ENCODE measurements around the gene UNC13C.
"Not testable (repeated sequence)": the region's sequence is repeated elsewhere in the genome, so short reads cannot be mapped to it uniquely, and the experiment has no call there.

UNC13C gene

GRCh38 chr15:53978253-53978906 lies at the start of gene UNC13C:
UNC13C (plus strand) TSS chr15:53978441; CDS start chr15:54012904, 34,463 bp downstream.
- in situ Hi-C loops (cut with HindIII; ENCODE audit: low sequenced_read_pairs): no loop called here

- in situ Hi-C loops (cut with HindIII; ENCODE audit: low sequenced_read_pairs): no loop called here
Measured at GRCh38 chr15:53936137-53936536, 42.1 kb upstream of the UNC13C start.

GRCh38 chr15:53937632-53938031 lies 40.6 kb upstream of the UNC13C start:
- in situ Hi-C loops (cut with HindIII; ENCODE audit: low sequenced_read_pairs): not testable (repeated sequence)

- in situ Hi-C loops (cut with HindIII; ENCODE audit: low sequenced_read_pairs): no loop called here
Measured at GRCh38 chr15:53950572-53950971, 27.7 kb upstream of the UNC13C start.

GRCh38 chr15:53955396-53955795 lies 22.8 kb upstream of the UNC13C start:
- in situ Hi-C loops (cut with HindIII; ENCODE audit: low sequenced_read_pairs): no loop called here

- in situ Hi-C loops (cut with HindIII; ENCODE audit: low sequenced_read_pairs): no loop called here
Measured at GRCh38 chr15:53962646-53963561, 15.3 kb upstream of the UNC13C start.

GRCh38 chr15:53963801-53964200 lies 14.4 kb upstream of the UNC13C start:
- in situ Hi-C loops (cut with HindIII; ENCODE audit: low sequenced_read_pairs): no loop called here

GRCh38 chr15:53974121-53974520 lies 4.1 kb upstream of the UNC13C start:
- in situ Hi-C loops (cut with HindIII; ENCODE audit: low sequenced_read_pairs): no loop called here

GRCh38 chr15:53974813-53975212 lies 3.4 kb upstream of the UNC13C start:
- in situ Hi-C loops (cut with HindIII; ENCODE audit: low sequenced_read_pairs): no loop called here

- in situ Hi-C loops (cut with HindIII; ENCODE audit: low sequenced_read_pairs): no loop called here
Measured at GRCh38 chr15:53976844-53977392, 1.3 kb upstream of the UNC13C start.

GRCh38 chr15:53979051-53979788 lies 979 bp downstream of the UNC13C start:
- in situ Hi-C loops (cut with HindIII; ENCODE audit: low sequenced_read_pairs): no loop called here

GRCh38 chr15:53980021-53980420 lies 1.8 kb downstream of the UNC13C start:
- in situ Hi-C loops (cut with HindIII; ENCODE audit: low sequenced_read_pairs): no loop called here

GRCh38 chr15:53982071-53982680 lies 3.9 kb downstream of the UNC13C start:
- in situ Hi-C loops (cut with HindIII; ENCODE audit: low sequenced_read_pairs): no loop called here

- in situ Hi-C loops (cut with HindIII; ENCODE audit: low sequenced_read_pairs): no loop called here
Measured at GRCh38 chr15:53982876-53983275, 4.6 kb downstream of the UNC13C start.

GRCh38 chr15:53984221-53984620 lies 6.0 kb downstream of the UNC13C start:
- in situ Hi-C loops (cut with HindIII; ENCODE audit: low sequenced_read_pairs): no loop called here

GRCh38 chr15:53985562-53985961 lies 7.3 kb downstream of the UNC13C start:
- in situ Hi-C loops (cut with HindIII; ENCODE audit: low sequenced_read_pairs): no loop called here

GRCh38 chr15:53987480-53987879 lies 9.2 kb downstream of the UNC13C start:
- in situ Hi-C loops (cut with HindIII; ENCODE audit: low sequenced_read_pairs): no loop called here

GRCh38 chr15:54007256-54007655 lies 29.0 kb downstream of the UNC13C start:
- in situ Hi-C loops (cut with HindIII; ENCODE audit: low sequenced_read_pairs): no loop called here

- in situ Hi-C loops (cut with HindIII; ENCODE audit: low sequenced_read_pairs): no loop called here
Measured at GRCh38 chr15:54011656-54012055, 33.4 kb downstream of the UNC13C start.

- in situ Hi-C loops (cut with HindIII; ENCODE audit: low sequenced_read_pairs): no loop called here
Measured at GRCh38 chr15:54014067-54014655, 35.9 kb downstream of the UNC13C start.
